Nephron progenitor cell (in vitro differentiated cells): Measurements from ENCODE around the gene ZFP2.
"Not testable (repeated sequence)": the region's sequence is repeated elsewhere in the genome, so short reads cannot be mapped to it uniquely, and the experiment has no call there.

Experiments
- DNase-seq: peaks from one replicate; pipeline ENCODE4 v3.0.0; 2021
- H3K27ac Mint-ChIP-seq: 2 replicates; pipeline ENCODE4 v1.8.0; 2021; ENCODE audit warnings: mild to moderate bottlenecking, moderate library complexity, mixed read lengths
- H3K27me3 Mint-ChIP-seq: 2 replicates; pipeline ENCODE4 v1.8.0; 2021; ENCODE audit warnings: mild to moderate bottlenecking, low read depth, mixed read lengths; ENCODE audit not compliant: poor library complexity
- H3K36me3 Mint-ChIP-seq: 2 replicates; pipeline ENCODE4 v1.8.0; 2021; ENCODE audit warnings: low read depth, mixed read lengths
- H3K4me1 Mint-ChIP-seq: 2 replicates; pipeline ENCODE4 v1.8.0; 2021; ENCODE audit warnings: mixed read lengths
- H3K4me3 Mint-ChIP-seq: 2 replicates; pipeline ENCODE4 v1.8.0; 2021; ENCODE audit warnings: mild to moderate bottlenecking, moderate library complexity, mixed read lengths
- H3K9me3 Mint-ChIP-seq: 2 replicates; pipeline ENCODE4 v1.8.0; 2021; ENCODE audit warnings: mild to moderate bottlenecking, moderate library complexity, mixed read lengths
- CTCF ChIP-seq: fragments of 200-600 bp; sonication (generic); IDR thresholded peaks from 2 replicates; pipeline ENCODE4 v1.5.0; 2021; ENCODE audit warnings: antibody characterized with exemption

Gene ZFP2

GRCh38 chr5:178861627-178862026, 34.1 kb upstream of the ZFP2 start:
- H3K27me3 Mint-ChIP-seq: peaks cover 4% of the 10 kb centered on the region
- DNase-seq: no peak
- peak overlapping the region; percentile 83 for H3K4me3 Mint-ChIP-seq
- H3K9me3 Mint-ChIP-seq: peaks cover 37% of the 10 kb centered on the region
- peaks cover 58% of the 10 kb centered on the region for H3K36me3 Mint-ChIP-seq
- peaks cover 17% of the 10 kb centered on the region for H3K4me1 Mint-ChIP-seq
- H3K27ac Mint-ChIP-seq: no peak overlapping the region
- no peak for TF ChIP-seq CTCF

DNA sequence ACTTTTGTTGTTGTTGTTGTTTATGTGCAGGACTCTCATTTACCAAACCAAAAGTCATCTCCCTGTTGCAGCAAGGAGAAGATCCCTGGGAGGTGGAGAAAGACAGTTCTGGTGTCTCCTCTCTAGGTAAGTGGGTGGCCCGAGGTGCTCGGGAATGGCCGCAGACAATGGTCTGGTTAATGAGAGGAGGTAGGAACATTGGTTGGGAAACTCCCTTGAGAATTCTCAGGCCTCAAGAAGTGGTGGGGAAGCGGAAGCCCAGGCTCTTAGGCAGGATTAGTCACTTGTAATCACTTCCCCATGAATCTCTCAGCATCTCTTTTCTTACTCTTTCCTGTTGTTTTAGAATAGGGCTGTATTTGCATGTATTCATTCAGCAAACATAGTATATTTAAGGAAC, 28.8 kb upstream of the ZFP2 start:
- Mint-ChIP-seq H3K36me3 (peaks cover 94% of the 10 kb centered on the region), H3K9me3 (peaks cover 49% of the 10 kb centered on the region), H3K4me1 (peaks cover 4% of the 10 kb centered on the region), H3K4me3 (no peak overlapping the region), H3K27ac (no peak overlapping the region), H3K27me3 (no peaks in the 10 kb centered on the region)
- no peak for TF ChIP-seq CTCF
- no peak for DNase-seq

GRCh38 chr5:178869577-178869976, 26.1 kb upstream of the ZFP2 start:
- no peaks in the 10 kb centered on the region for H3K27me3 Mint-ChIP-seq
- no peaks in the 10 kb centered on the region for H3K4me1 Mint-ChIP-seq
- no peak for DNase-seq
- no peak for TF ChIP-seq CTCF
- peak overlapping the region; percentile 77 for H3K27ac Mint-ChIP-seq
- H3K4me3 Mint-ChIP-seq: no peak overlapping the region
- peaks cover 99% of the 10 kb centered on the region for H3K36me3 Mint-ChIP-seq
- H3K9me3 Mint-ChIP-seq: peaks cover 68% of the 10 kb centered on the region

DNA sequence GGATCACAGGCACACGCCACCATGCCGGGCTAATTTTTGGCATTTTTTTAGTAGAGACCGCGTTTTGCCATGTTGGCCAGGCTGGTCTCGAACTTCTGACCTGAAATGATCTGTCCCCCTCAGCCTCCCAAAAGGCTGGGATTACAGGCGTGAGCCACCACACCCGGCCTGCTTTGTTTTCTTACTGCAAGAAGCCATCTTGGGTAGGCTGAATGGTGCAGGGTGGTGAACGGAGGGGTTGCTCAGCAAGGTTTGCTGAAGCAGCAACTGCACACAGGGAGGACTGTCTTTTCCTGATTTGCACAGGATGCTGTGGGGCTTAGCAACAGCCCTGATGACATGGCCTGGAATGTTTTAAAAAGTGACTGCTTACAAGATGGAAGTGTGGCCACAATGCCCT, 25.3 kb upstream of the ZFP2 start:
- Mint-ChIP-seq H3K36me3 (peaks cover 100% of the 10 kb centered on the region), H3K4me3 (no peak overlapping the region), H3K27ac (no peak overlapping the region), H3K4me1 (no peaks in the 10 kb centered on the region), H3K27me3 (no peaks in the 10 kb centered on the region), H3K9me3 (peaks cover 76% of the 10 kb centered on the region)
- TF ChIP-seq CTCF: no peak
- DNase-seq: no peak

DNA sequence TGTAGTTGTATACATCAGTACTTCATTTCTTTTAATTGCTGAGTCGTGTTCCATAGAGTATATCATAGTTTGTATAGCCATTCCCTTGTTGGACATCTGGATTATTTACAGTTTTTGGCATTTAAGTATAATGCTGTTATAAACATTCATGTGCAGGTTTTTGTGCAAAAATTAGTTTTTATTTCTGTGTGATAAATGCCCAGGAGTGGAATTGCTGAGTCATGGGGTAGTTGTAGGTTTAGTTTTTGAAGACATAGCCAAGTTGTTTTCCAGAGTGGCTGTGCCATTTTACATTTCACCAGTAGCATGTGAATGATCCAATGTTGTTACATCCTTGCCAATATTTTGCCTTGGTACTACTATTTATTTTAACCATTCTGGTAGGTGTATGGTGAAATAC, 23.4 kb upstream of the ZFP2 start:
- Mint-ChIP-seq H3K27ac (no peak overlapping the region), H3K4me1 (no peaks in the 10 kb centered on the region), H3K27me3 (no peaks in the 10 kb centered on the region), H3K36me3 (peaks cover 100% of the 10 kb centered on the region), H3K4me3 (no peak overlapping the region), H3K9me3 (peaks cover 88% of the 10 kb centered on the region)
- no peak for TF ChIP-seq CTCF
- no peak for DNase-seq

DNA sequence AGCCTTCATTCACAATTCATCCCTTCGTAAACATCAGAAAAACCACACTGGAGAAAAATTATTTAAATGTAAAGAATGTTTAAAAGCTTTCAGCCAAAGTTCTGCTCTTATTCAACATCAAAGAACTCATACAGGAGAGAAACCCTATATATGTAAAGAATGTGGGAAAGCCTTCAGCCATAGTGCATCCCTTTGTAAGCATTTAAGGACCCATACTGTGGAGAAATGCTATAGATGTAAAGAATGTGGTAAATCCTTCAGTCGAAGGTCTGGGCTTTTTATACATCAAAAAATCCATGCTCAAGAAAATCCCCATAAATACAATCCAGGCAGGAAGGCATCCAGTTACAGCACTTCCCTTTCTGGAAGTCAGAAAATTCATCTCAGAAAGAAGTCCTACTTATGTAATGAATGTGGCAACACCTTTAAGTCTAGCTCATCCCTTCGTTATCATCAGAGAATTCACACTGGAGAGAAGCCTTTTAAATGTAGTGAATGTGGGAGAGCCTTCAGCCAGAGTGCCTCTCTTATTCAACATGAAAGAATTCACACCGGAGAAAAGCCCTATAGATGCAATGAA, 12.5 kb upstream of the ZFP2 start:
- H3K9me3 Mint-ChIP-seq: peaks cover 95% of the 10 kb centered on the region
- not testable (repeated sequence) for H3K4me3 Mint-ChIP-seq, H3K4me1 Mint-ChIP-seq

More for the DNA sequence above, 12.5 kb upstream of the ZFP2 start:
- H3K36me3 Mint-ChIP-seq: peaks cover 100% of the 10 kb centered on the region
- not testable (repeated sequence) for H3K27me3 Mint-ChIP-seq, DNase-seq, H3K27ac Mint-ChIP-seq
